NT2/D1 (cell line): ENCODE measurements around the gene MKRN2.
"Not testable (repeated sequence)": the region's sequence is repeated elsewhere in the genome, so short reads cannot be mapped to it uniquely, and the experiment has no call there.

Experiments
- DNase-seq: peaks from one replicate; pipeline ENCODE4 v3.0.0-alpha.2; 2011; ENCODE audit warnings: low read depth, low spot score
- H3K27me3 ChIP-seq: 2 replicates; pipeline ENCODE4 v1.6.0; 2011; ENCODE audit warnings: mild to moderate bottlenecking; ENCODE audit not compliant: insufficient read length, insufficient read depth
- H3K36me3 ChIP-seq: 2 replicates; pipeline ENCODE4 v1.6.1; 2011; ENCODE audit warnings: mild to moderate bottlenecking, low read length, mixed read lengths; ENCODE audit not compliant: insufficient read depth, insufficient read length
- H3K4me1 ChIP-seq: 2 replicates; pipeline ENCODE4 v1.5.1; 2011; ENCODE audit not compliant: insufficient read depth, insufficient read length
- H3K4me3 ChIP-seq: 2 replicates; pipeline ENCODE4 v1.5.1; 2011; ENCODE audit warnings: low read depth; ENCODE audit not compliant: insufficient read length
- H3K9ac ChIP-seq: 2 replicates; pipeline ENCODE4 v1.6.0; 2011; ENCODE audit warnings: low read depth; ENCODE audit not compliant: insufficient read length
- H3K9me3 ChIP-seq: 2 replicates; pipeline ENCODE4 v1.5.1; 2011; ENCODE audit warnings: mild to moderate bottlenecking, low read length; ENCODE audit not compliant: insufficient read depth
- SUZ12 ChIP-seq: IDR thresholded peaks from 2 replicates; pipeline ENCODE4 v1.6.1; 2011; ENCODE audit not compliant: insufficient read length, insufficient read depth; ENCODE audit errors: extremely low read depth
- YY1 ChIP-seq: IDR thresholded peaks from 2 replicates; pipeline ENCODE4 v1.6.1; 2011; ENCODE audit not compliant: insufficient read length, insufficient read depth
- ZNF274 ChIP-seq: IDR thresholded peaks from 2 replicates; pipeline ENCODE4 v1.6.1; 2011; ENCODE audit warnings: mild to moderate bottlenecking, low read depth, low read length

Gene MKRN2

DNA sequence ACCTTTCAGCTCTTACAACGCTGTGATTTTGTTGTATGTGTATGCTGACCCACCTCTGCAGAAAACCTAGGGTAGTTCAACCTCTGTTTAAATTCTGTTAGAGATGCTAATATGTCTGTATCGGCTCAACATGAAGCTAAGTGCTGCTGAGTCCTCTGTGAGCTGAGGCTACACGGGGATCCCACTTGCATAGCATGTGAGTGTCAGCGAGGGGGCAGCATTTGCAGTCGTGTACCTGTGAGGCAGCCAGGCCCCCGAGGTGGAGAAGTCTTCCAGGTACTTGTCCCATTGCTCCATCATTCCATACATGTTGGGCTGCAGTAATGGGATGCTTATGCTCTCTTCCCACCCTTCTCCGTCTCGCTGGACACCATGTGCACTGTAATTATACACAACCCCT, 15.3 kb upstream of the MKRN2 start:
- DNase-seq = no peak
- Histone ChIP-seq H3K9ac (no peak overlapping the region), H3K27me3 (no peaks in the 10 kb centered on the region), H3K4me1 (no peaks in the 10 kb centered on the region), H3K9me3 (no peaks in the 10 kb centered on the region), H3K4me3 (no peak overlapping the region), H3K36me3 (peaks cover 16% of the 10 kb centered on the region)
- TF ChIP-seq YY1 = no peak
- TF ChIP-seq SUZ12 = no peak
- no peak for TF ChIP-seq ZNF274

DNA sequence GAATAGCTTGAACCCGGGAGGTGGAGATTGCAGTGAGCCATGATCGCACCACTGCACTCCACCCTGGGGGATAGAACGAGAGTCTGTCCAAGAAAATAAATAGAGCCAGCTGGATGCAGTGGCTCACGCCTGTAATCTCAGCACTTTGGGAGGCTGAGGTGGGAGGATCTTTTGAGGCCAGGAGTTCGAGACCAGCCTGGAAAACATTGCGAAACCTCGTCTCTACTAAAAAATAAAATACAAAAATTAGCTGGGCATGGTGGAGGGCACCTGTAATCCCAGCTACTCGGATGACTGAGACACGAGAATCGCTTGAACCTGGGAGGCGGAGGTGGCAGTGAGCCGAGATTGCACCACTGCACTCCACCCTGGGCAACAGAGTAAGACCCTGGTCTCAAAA, 13.4 kb upstream of the MKRN2 start:
- H3K36me3 ChIP-seq = peaks cover 16% of the 10 kb centered on the region
- H3K27me3 ChIP-seq, H3K4me3 ChIP-seq, H3K9ac ChIP-seq, H3K9me3 ChIP-seq, DNase-seq, H3K4me1 ChIP-seq: not testable (repeated sequence)

GRCh38 chr3:12544652-12545472, 12.0 kb upstream of the MKRN2 start:
- H3K4me3 ChIP-seq = no peak overlapping the region
- no peaks in the 10 kb centered on the region for H3K27me3 ChIP-seq
- DNase-seq = no peak
- no peaks in the 10 kb centered on the region for H3K4me1 ChIP-seq
- peaks cover 15% of the 10 kb centered on the region for H3K36me3 ChIP-seq
- H3K9ac ChIP-seq = no peak overlapping the region
- H3K9me3 ChIP-seq = no peaks in the 10 kb centered on the region
- TF ChIP-seq SUZ12 (no peak), YY1 (no peak), ZNF274 (no peak)

DNA sequence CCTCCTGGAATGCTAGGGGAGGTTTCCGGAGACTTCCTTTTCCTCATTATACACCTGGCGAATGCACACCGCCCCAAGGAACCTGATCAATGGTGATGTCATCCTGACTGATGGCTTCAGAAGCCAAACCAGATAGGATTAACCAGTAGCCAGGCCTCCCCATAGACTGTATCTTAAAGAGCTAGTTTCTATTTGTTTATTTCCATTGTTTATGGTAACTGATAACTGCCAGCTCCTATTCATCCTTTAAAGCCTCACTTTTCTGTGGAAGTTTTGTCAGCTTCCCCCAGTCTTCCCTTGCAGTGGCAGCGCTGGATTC, 11.5 kb upstream of the MKRN2 start, which contains the start of gene MKRN2OS:
Gene MKRN2OS (minus strand): TSS at position 27 of the 319 bp plus-strand sequence. CDS start 35 bp downstream, outside the sequence.
- DNase-seq = no peak
- Histone ChIP-seq H3K4me1 (no peaks in the 10 kb centered on the region), H3K9ac (no peak within 1 kb of the TSS), H3K4me3 (no peak within 1 kb of the TSS), H3K27me3 (no peaks in the 10 kb centered on the region), H3K9me3 (no peaks in the 10 kb centered on the region), H3K36me3 (peaks cover 9% of the 10 kb centered on the region)
- TF ChIP-seq SUZ12 (no peak), YY1 (no peak), ZNF274 (no peak)

DNA sequence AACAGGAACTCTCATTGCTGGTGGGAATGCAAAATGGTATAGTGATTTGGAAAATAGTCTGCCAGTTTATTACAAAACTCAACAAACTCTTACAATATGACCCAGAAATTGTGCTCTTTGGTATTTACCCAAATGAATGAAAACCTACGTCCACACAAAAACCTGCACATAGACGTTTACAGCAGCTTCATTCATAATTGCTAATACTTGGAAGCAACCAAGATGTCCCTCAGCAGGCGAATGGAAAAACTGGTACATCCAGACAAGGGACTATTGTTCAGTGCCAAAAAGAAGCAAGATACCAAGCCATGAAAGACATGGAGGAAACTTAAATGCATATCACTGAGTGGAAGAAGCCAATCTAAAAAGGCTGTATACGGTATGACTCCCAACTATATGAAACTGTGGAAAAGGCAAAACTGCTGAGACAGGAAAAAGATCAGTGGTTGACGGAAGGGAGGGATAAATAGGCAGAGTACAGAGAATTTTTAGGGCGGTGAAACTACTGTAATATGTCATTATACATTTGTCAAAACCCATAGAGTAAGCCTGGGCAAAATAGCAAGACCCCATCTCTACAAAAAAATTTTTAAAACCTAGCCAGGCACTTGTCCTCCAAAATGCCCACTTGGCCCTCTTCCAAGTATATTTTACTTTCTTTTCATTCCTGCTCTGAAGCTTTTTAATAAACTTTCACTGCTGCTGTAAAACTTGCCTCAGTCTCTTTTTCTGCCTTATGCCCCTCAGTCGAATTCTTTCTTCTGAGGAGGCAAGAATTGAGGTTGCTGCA, 6.7 kb upstream of the MKRN2 start:
- Histone ChIP-seq H3K9me3 (no peaks in the 10 kb centered on the region), H3K36me3 (no peaks in the 10 kb centered on the region), H3K4me1 (no peaks in the 10 kb centered on the region), H3K9ac (no peak overlapping the region), H3K4me3 (no peak overlapping the region), H3K27me3 (peaks cover 28% of the 10 kb centered on the region)
- no peak for TF ChIP-seq ZNF274
- no peak for TF ChIP-seq YY1
- no peak for TF ChIP-seq SUZ12
- no peak for DNase-seq

GRCh38 chr3:12553921-12554391, 2.9 kb upstream of the MKRN2 start:
- Histone ChIP-seq H3K36me3 (no peaks in the 10 kb centered on the region), H3K4me1 (no peaks in the 10 kb centered on the region), H3K27me3 (peaks cover 41% of the 10 kb centered on the region), H3K9ac (peak overlapping the region; percentile 54), H3K9me3 (no peaks in the 10 kb centered on the region), H3K4me3 (peak overlapping the region; percentile 36)
- peak; percentile 27 for DNase-seq
- TF ChIP-seq SUZ12 (peak; percentile 52), YY1 (no peak), ZNF274 (no peak)

DNA sequence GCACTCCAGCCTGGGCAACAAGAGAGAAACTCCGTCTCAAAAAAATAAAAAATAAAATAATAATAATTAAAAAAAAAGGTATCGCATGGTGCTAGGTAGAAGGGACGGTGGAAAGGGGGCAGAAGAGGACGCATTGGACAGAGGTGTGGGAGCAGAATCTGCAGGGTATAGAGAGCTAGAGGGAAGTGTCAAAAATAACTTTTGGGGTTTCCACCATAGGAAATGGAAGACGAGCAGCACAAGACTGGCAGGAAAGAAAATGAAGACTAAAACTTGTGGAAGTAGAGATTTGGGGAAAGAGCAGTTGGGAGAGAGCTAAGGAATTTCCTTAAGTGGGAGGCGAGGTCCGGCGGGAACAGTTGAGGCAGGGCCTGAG, 585 bp upstream of the MKRN2 start:
- DNase-seq = no peak
- H3K4me3 ChIP-seq = peak overlapping the region; percentile 92
- H3K9me3 ChIP-seq = no peaks in the 10 kb centered on the region
- peaks cover 2% of the 10 kb centered on the region for H3K4me1 ChIP-seq
- peaks cover 41% of the 10 kb centered on the region for H3K27me3 ChIP-seq
- no peaks in the 10 kb centered on the region for H3K36me3 ChIP-seq
- H3K9ac ChIP-seq = peak overlapping the region; percentile 96
- TF ChIP-seq SUZ12 = no peak
- TF ChIP-seq YY1 = no peak
- TF ChIP-seq ZNF274 = no peak
